Eye (tissue), 1 donor: Measurements from ENCODE around the gene PSD4.

Source experiments
- DNase-seq: peaks from one replicate; pipeline ENCODE4 v3.0.0-alpha.2; 2015

Gene PSD4

DNA sequence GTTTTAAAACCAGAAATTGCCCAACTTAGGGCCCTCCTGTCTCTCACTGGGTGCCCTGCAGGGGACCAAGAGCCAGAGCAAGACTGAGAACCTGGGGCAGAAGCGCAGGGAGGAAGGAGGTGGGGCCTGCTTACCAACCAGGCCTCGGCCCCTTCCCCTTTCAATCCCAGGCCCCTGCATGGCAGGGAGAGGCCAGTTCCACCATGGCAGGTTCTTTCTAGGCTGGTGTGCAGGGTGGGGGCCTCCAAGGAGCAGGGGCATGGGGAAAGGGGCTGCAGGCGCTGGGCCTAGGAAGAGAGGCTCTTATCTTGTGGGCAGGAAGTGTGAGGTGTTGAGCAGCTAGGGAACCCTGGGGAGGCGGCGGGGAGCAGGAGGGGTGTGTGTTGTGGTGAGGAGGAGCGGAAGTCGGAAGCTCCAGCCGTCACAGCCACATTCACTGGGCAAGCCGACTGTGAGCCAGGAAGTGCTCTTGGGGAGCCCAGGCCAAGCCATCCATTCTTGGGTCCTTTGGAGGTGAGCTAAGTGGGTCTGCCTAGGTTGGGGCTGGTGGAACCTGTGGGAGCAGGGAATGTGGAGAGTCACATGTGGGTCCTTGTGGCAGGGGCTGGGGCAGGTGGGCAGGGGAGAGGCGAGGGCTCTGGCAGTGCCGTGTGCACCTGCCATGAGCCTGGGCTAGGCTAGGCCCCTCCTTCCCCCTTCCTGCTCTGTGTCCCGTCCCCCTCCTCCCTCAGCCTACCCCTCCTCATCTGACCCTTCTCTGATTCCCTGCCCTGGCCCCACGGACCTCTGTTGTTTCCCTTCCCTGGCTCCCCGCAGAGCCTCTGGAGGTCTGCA is at the start of gene PSD4:
TSS of gene PSD4 (plus strand) at position 430 of the 834 bp plus-strand sequence. CDS start 8,486 bp downstream, outside the sequence.
- DNase-seq, result no peak

DNA sequence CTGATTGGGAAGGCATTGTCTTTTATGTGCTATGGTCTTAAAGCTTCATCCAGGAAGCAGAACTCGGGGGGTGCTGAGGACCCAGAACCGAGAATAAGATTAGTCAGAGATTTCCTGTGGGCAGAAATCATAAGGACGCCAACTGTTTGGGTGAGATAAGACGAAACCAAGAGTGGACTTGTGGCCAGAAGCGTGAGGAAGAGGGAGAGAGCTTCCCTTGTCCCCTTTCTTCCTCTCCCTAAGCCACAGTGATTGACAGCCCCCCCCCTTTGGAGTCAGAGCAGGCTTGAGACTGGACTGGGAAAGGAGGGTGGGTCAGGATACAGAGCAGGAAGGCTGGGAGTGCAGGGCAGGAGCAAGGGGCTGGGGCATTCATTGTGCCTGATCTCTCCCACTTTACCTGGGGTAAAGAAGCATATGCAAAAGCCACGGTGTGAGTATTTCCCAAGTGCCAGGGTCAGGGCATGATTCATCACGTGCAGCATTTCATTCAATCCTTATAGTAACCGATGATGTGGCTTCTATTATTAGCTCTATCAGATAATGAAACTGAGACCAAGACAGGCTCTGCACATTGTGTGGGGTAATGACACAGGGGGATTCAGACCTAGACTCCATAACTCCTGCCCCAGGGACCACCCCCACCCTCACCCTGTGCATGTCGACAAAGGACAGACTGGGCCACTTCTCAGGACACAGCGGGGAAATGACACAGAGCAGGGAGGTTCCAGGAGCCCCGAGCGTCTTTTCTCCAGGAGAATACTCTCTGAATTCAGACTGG is 49.4 kb upstream of the PSD4 start:
- no peak for DNase-seq

DNA sequence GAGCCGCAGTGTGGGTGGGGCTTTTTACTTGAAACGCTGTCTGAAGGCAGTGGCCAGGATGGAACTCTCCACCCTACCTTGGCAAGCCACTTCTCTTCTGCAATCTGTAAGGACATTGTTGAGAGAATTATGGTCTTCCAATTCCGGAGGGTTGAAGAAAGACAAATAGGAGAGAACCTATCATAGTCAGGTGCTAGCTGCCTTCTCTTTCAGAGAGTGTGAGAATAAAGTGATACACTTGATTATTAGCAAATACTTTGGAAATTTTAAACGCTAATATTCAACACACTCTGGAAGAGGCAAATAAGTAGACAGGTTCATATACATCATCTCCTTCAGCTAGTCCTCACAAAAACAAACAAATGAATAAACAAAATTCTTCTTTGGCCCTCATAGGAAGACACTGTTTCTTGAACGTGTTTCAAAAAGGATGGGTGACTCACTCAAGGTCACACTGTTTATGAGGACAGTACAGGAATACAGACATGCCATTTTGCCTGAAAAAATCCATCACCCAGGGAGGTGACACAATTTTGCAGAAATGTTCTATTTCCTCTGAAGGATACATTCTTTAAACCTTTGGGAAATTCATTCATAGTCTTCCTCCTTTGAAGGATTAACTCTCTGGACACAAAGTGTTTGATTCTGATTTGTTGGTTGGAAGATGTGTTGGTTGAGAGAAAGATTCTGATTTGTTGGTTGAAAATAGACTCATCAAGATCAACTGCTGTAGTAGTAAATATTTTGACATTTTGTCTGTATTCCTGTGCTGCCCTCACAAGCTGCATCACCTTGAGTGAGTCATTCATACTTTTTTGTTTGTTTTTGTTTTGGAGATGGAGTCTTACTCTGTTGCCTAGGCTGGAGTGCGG is 48.6 kb upstream of the PSD4 start:
- no peak for DNase-seq

DNA sequence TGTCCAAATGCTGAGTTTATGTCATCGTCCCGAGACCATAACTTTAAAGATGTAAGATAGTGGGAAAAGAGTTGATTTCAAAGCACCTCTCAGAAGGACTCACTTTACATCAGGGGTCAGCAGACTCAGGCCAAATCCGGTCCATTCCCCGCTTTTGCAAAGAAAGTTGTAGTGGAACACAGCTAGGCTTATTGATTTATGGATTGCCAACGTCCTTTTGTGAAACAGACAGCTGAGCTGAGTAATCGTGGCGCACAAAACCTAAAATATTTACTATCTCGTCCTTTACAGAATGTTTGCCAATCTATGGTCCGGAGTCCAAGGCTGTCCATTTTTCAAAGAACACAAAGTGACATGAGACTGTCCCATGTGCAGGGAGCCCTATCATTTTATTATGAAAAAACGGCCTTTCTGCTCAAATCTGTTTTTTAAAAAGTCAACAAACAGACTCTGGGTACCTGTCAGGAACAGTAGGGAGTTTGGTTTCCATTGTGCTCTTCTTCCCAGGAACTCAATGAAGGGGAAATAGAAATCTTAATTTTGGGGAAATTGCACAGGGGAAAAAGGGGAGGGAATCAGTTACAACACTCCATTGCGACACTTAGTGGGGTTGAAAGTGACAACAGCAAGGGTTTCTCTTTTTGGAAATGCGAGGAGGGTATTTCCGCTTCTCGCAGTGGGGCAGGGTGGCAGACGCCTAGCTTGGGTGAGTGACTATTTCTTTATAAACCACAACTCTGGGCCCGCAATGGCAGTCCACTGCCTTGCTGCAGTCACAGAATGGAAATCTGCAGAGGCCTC is 46.7 kb upstream of the PSD4 start, which contains the start of gene IL1RN:
TSS of gene IL1RN (plus strand) at position 754 of the 801 bp plus-strand sequence. CDS start at position 781, 27 bp downstream.
- no peak for DNase-seq

DNA sequence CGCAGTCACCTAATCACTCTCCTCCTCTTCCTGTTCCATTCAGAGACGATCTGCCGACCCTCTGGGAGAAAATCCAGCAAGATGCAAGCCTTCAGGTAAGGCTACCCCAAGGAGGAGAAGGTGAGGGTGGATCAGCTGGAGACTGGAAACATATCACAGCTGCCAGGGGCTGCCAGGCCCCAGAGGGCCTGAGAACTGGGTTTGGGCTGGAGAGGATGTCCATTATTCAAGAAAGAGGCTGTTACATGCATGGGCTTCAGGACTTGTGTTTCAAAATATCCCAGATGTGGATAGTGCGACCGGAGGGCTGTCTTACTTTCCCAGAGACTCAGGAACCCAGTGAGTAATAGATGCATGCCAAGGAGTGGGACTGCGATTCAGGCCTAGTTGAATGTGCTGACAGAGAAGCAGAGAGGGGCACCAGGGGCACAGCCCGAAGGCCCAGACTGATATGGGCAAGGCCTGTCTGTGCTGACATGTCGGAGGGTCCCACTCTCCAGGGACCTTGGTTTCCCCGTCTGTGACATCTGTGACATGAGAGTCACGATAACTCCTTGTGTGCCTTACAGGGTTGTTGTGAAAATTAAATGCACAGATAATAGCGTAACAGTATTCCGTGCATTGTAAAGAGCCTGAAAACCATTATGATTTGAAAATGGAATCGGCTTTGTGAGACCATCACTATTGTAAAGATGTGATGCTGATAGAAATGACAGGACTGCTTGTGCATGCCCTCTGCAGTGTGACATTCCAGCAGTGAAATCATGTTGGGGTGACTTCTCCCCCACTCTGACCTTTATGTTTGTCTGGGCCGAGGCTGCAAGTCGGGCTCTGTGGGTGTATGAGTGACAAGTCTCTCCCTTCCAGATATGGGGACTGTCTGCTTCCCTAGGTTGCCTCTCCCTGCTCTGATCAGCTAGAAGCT is 45.9 kb upstream of the PSD4 start:
- no peak for DNase-seq

DNA sequence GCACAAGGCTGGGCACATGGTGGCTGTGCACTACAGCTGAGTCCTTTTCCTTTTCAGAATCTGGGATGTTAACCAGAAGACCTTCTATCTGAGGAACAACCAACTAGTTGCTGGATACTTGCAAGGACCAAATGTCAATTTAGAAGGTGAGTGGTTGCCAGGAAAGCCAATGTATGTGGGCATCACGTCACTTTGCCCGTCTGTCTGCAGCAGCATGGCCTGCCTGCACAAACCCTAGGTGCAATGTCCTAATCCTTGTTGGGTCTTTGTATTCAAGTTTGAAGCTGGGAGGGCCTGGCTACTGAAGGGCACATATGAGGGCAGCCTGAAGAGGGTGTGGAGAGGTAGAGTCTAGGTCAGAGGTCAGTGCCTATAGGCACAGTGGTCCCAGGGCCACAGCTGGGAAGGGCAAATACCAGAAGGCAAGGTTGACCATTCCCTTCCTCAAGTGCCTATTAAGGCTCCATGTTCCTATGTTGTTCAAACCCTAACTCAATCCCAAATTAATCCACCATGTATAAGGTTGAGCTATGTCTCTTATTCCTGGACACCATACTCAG is 44.2 kb upstream of the PSD4 start:
- no peak for DNase-seq

DNA sequence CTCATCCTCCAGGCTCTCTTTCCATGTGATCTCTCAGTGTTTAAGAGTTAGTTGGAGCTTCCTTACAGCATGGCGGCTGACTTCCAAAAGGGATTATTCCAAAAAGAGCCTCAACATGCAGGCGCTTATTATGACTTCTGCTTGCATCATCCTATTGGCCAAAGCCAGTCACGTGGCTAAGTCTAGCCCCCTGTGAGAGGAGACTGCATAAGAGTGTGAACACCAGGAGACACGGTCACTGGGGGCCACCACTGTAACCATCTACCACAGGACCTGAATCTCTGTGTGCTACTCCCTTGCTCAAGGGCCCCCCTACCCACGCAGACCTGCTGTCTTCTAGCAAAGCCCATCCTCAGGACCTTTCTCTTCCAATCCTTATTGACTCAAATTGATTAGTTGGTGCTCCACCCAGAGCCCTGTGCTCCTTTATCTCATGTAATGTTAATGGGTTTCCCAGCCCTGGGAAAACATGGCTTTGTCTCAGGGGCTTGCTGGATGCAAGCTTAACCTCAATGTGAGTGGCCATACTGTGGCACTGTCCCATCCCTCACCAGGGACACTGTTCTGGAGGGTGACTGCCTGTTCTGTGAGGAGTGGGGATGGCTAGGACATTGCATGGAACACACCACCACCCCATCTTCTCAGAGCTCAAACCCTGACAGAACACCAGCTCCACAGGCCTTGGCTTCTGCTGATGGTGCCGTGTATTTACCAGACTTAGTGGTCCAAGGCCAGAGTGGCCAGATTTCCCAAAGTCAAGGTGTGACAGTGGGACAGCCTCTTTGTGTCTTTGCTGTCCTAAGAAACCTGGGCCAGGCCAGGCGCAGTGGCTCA is 42.2 kb upstream of the PSD4 start:
- DNase-seq, result no peak

DNA sequence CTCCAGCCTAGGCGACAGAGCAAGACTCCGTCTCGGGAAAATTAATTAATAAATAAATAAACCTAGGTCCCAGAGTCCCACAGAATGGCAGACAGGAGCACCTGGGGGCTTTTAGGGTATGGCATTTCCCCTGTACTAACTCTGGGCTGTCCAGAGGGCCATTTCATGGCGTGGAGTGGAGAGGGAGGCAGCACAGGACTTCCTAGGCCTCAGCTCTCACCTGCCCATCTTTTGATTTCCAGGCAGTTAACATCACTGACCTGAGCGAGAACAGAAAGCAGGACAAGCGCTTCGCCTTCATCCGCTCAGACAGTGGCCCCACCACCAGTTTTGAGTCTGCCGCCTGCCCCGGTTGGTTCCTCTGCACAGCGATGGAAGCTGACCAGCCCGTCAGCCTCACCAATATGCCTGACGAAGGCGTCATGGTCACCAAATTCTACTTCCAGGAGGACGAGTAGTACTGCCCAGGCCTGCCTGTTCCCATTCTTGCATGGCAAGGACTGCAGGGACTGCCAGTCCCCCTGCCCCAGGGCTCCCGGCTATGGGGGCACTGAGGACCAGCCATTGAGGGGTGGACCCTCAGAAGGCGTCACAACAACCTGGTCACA is 41.3 kb upstream of the PSD4 start:
- DNase-seq, result no peak

DNA sequence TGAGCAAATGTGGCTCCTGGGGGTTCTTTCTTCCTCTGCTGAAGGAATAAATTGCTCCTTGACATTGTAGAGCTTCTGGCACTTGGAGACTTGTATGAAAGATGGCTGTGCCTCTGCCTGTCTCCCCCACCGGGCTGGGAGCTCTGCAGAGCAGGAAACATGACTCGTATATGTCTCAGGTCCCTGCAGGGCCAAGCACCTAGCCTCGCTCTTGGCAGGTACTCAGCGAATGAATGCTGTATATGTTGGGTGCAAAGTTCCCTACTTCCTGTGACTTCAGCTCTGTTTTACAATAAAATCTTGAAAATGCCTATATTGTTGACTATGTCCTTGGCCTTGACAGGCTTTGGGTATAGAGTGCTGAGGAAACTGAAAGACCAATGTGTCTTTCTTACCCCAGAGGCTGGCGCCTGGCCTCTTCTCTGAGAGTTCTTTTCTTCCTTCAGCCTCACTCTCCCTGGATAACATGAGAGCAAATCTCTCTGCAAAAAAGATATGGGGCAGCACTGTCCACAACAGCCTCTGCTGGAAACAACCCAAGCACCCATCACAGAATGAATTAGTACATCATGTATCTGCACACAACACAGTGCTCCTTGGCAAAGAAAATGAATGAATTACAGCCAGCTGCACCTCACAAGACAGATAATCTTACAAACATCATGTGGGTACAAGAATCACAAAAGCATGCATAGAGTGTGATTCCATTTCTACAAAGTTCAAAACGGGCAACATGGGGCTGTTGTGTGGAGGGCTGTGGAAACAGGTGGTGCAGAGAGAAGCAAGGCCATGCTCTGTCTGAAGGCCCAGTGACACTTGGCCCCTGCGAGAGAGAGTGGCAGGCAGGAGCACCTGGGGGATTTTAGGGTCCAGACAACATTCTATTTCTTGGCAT is 39.8 kb upstream of the PSD4 start:
- DNase-seq, result no peak

DNA sequence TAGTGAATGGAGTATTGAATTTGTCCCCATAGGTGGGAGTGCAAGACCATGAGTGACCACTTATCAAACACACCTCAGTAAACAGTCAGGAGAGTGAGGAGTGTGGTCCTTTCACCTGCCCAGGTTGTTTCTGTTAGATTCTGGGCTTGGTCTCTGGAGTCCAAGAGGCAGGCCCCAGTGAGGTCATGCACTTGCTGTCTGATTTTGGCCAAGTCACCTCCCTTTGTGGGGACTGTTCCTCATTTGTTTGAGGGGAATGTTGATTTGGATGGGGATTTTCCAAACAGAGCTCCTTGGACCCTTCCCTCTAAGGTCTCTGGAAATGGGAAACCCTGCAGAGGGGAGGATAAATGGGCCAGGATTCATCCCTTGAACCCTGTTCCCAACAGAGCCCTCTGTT is 39.1 kb upstream of the PSD4 start:
- no peak for DNase-seq

DNA sequence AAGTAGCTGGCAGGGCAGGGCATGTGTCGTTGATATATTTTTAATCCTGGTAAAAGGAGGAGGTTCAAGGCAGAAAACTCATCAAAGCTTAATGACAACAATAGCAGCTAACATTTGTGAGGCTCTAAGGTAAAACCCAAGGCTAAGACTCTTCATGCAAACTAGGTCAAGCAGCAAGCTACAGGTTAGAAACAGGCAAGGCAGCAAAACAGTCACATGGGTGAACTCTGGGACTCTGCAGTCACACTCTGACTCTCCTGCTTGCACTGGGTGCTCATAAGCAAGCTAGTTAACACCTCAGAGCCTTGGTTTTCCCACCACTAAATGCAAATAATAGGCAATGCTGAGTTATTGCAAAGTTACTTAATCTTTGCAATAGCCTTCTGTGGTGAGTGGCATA is 38.5 kb upstream of the PSD4 start:
- no peak for DNase-seq

DNA sequence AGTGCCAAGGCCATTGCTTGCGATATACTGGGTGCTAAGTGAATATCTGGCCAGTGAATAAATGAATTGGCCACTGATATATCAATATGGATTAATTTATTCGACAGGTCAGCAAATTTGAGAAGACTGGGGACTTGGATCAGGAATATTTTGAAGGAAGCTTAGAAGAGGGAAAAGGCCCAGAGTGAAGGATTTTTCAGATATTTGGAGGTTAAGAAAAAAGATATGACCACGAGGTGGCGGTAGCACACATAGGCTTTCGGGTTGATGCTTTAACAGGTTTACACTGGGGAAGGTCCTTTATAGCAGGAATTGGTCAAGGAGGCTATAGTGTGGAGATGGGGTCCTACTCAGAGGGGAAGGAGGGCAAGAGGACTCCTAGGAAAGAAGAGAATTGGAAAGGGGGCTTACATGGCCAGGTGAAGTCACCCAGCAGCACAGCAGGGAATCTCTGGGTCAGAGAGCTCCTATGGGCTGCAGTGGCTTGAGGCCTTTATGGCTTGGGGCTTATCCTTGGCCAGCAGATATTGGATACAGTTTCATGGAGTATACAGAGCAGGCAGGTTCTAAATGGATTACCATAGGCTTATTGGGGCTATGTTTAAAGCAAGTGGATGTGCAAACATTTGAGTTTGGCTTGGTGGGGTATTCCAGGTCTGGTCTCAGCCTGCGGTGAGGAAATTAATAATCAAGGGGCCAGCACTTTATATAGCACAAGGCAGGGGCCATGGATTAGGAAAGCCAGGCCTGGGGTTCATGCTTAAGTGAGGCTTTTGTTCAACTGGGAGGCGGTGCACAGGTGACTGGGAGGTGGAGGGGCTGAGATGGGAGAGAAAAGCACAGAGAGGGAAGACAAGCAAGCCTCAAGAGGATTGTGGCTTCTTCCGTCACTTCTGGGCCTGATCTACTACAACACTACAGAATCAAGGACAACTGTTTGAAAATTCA is 36.7 kb upstream of the PSD4 start:
- peak; percentile 86 for DNase-seq

DNA sequence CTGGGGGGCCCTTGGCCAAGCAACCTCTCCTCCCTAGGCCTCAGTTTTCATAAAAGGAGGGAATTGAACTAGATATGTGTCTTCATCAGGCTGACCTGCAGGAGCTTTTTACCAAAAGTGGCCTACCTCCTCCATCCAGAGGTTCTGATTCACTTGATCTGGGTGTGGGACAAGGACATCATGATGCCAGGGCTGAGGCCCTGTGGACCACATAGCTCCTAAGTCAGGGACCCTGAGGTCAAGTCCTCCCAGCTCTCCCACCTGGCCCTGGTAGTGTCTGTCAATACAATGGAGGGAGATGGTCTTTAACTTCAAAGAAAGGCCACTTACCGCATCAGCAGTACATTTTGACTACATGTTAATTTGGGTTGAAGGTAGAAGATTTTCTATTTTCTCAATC is 35.9 kb upstream of the PSD4 start:
- DNase-seq, result no peak

DNA sequence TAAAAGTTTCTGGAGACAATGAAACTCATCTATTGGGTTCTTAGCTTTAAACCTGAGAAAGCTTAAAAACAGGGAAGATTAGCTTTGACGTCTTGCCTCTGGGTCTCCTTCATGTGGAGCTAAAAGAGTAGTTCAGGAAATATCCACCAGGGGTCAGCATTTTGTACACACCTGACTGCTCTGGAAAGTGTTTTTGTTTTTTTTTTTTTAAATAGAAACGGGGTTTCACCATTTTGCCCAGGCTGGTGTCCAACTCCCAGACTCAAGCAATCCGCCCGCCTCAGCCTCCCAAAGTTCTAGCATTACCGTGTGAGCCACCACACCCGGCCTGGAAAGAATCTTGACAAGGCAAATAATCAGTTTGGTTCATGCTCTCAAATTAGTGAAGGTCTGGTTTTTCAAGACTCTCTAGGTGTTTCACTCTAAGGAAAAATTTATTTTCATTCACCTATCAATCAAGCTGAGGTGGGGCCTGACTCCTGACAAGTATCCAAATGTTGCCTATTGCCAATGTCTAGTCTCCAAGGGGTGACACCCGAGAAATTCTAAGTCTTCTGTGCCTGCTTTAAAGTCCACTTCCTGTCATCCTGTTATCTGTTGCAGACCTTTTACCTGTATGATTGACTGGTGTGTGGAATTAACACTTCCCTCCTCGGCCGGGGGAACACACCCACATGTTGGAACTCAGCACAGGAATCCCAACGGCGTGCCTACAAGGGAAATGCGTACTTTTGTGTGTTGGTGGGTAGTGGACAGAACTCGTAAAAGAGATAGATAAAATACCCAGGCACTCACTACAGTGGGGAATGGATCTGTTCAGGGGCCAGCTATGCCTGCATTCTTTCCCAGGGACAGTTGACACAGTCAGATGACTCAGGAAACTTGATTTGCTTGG is 35.1 kb upstream of the PSD4 start:
- DNase-seq, result peak; percentile 94

DNA sequence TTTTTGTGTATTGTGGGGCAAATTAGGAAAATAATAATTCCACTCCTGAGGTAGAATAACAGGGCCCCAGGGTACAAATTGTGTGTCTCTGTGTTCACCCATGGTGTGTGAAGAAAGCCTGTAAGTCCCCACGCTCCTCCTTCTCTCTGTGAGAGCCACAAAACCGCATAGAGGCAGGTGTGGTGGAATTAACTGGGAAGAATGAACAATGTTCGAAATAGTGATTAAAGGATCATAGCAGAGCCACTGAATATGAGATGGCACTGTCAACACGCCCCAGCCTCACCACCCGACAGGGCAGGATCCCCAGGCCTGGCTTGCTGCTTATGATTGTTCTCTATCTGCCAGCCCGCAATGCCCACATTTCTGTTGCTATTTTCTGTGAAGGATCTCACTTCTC is 32.3 kb upstream of the PSD4 start:
- no peak for DNase-seq

DNA sequence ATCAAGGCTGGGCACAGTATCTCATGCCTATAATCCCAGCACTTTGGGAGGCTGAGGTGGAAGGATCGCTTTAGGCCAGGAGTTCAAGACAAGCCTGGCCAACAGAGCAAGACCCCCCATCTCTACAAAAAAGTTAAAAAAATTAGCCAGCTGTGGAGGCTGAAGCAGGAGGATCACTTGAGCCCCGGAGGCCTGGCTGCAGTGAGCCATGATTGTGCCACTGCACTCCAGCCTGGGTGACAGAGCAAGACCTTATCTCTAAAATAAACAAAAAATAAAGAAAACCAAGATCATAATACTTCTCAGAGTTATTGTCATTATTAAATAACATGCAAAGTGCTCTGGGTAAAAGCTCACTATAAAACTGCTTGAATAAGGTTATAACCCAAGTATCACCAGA is 31.5 kb upstream of the PSD4 start:
- DNase-seq, result no peak
